Astrocyte (in vitro differentiated cells and primary cell): ENCODE data around the gene TMEM222. TPM values are rescaled to one million over a fixed set of nuclear protein-coding genes. Genes with fewer than 3 reads are reported as not detected.

ENCODE experiments used
- DNase-seq: peaks from one replicate; pipeline ENCODE4 v3.0.0-alpha.2; 2010; ENCODE audit warnings: low read depth
- FAIRE-seq: peaks from 2 replicates; lab custom pipeline; 2011; peaks lifted over from hg19 to GRCh38; lab: Jason Lieb, UNC
- H2AFZ ChIP-seq: 2 replicates; pipeline ENCODE4 v1.6.0; 2012; ENCODE audit warnings: low read depth, low read length, inconsistent platforms
- H3K27ac ChIP-seq: 2 replicates; pipeline ENCODE4 v1.5.1; 2011; ENCODE audit warnings: low read depth, low read length, inconsistent platforms
- H3K27me3 ChIP-seq: 2 replicates; pipeline ENCODE4 v1.6.0; 2011; ENCODE audit warnings: low read length, inconsistent platforms; ENCODE audit not compliant: insufficient read depth
- H3K36me3 ChIP-seq: 2 replicates; pipeline ENCODE4 v1.5.1; 2011; ENCODE audit warnings: low read length, inconsistent platforms; ENCODE audit not compliant: insufficient read depth
- H3K4me1 ChIP-seq: 2 replicates; pipeline ENCODE4 v1.5.1; 2011; ENCODE audit warnings: low read length, inconsistent platforms; ENCODE audit not compliant: insufficient read depth
- H3K4me2 ChIP-seq: 2 replicates; pipeline ENCODE4 v1.6.0; 2012; ENCODE audit warnings: low read length, inconsistent platforms
- H3K4me3 ChIP-seq: 2 replicates; pipeline ENCODE4 v1.5.1; 2011; ENCODE audit warnings: low read depth, mild to moderate bottlenecking, low read length, inconsistent platforms; ENCODE audit not compliant: insufficient read depth
- H3K79me2 ChIP-seq: 2 replicates; pipeline ENCODE4 v1.6.0; 2012; ENCODE audit warnings: mild to moderate bottlenecking, low read length, inconsistent platforms; ENCODE audit not compliant: insufficient read depth
- H3K9ac ChIP-seq: 2 replicates; pipeline ENCODE4 v1.6.0; 2012; ENCODE audit warnings: mild to moderate bottlenecking, low read length, inconsistent platforms
- H3K9me3 ChIP-seq: 2 replicates; pipeline ENCODE4 v1.5.1; 2012; ENCODE audit warnings: low read depth, mild to moderate bottlenecking, low read length, inconsistent platforms; ENCODE audit not compliant: insufficient read depth
- H4K20me1 ChIP-seq: 2 replicates; pipeline ENCODE4 v1.6.0; 2012; ENCODE audit warnings: low read length, inconsistent platforms; ENCODE audit not compliant: insufficient read depth
- H3K27ac Mint-ChIP-seq: one replicate; pipeline ENCODE4 v1.8.0; 2021; ENCODE audit warnings: mild to moderate bottlenecking, mixed read lengths; ENCODE audit not compliant: unreplicated experiment
- H3K27me3 Mint-ChIP-seq: one replicate; pipeline ENCODE4 v1.8.0; 2021; ENCODE audit warnings: low read depth, mixed read lengths; ENCODE audit not compliant: unreplicated experiment
- H3K36me3 Mint-ChIP-seq: one replicate; pipeline ENCODE4 v1.8.0; 2021; ENCODE audit warnings: low read depth, mixed read lengths; ENCODE audit not compliant: unreplicated experiment
- H3K4me1 Mint-ChIP-seq: one replicate; pipeline ENCODE4 v1.8.0; 2021; ENCODE audit warnings: low read depth, mixed read lengths; ENCODE audit not compliant: unreplicated experiment
- H3K4me3 Mint-ChIP-seq: one replicate; pipeline ENCODE4 v1.8.0; 2021; ENCODE audit warnings: mild to moderate bottlenecking, moderate library complexity, mixed read lengths; ENCODE audit not compliant: unreplicated experiment
- H3K9me3 Mint-ChIP-seq: one replicate; pipeline ENCODE4 v1.8.0; 2021; ENCODE audit warnings: mild to moderate bottlenecking, mixed read lengths; ENCODE audit not compliant: unreplicated experiment
- CTCF ChIP-seq: IDR thresholded peaks from 2 replicates; pipeline ENCODE4 v1.5.1; 2011; ENCODE audit warnings: low read depth, mild to moderate bottlenecking, inconsistent platforms, low read length, moderate library complexity; ENCODE audit not compliant: insufficient read depth
- EZH2 ChIP-seq: IDR thresholded peaks from 2 replicates; pipeline ENCODE4 v1.6.1; 2012; ENCODE audit warnings: mild to moderate bottlenecking, low read length, inconsistent platforms; ENCODE audit not compliant: insufficient read depth
- total RNA-seq: library from RNA; stranded (reverse); gene quantifications from 2 replicates; pipeline ENCODE4 v1.2.1, GENCODE V29; 2021

TMEM222 gene
- total RNA-seq, 1 donor from 2014 or later = 46.0 TPM

GRCh38 chr1:27293915-27294314, 28.0 kb upstream of the TMEM222 start:
- Histone ChIP-seq H3K9ac (no peak overlapping the region), H3K36me3 (no peaks in the 10 kb centered on the region), H3K27me3 (no peaks in the 10 kb centered on the region), H3K79me2 (no peaks in the 10 kb centered on the region), H2AFZ (no peak overlapping the region), H3K4me2 (no peak overlapping the region), H4K20me1 (no peaks in the 10 kb centered on the region), H3K4me1 (peaks cover 5% of the 10 kb centered on the region), H3K27ac (no peak overlapping the region), H3K9me3 (no peaks in the 10 kb centered on the region), H3K4me3 (no peak overlapping the region)
- Mint-ChIP-seq H3K27ac (no peak overlapping the region), H3K36me3 (peaks cover 9% of the 10 kb centered on the region), H3K4me3 (no peak overlapping the region), H3K9me3 (no peaks in the 10 kb centered on the region), H3K4me1 (peaks cover 14% of the 10 kb centered on the region), H3K27me3 (peaks cover 2% of the 10 kb centered on the region)
- no peak for FAIRE-seq
- DNase-seq = no peak
- no peak for TF ChIP-seq EZH2
- TF ChIP-seq CTCF = no peak

GRCh38 chr1:27296773-27297291, 25.1 kb upstream of the TMEM222 start:
- Histone ChIP-seq H3K4me1 (peaks cover 34% of the 10 kb centered on the region), H3K36me3 (no peaks in the 10 kb centered on the region), H3K27me3 (no peaks in the 10 kb centered on the region), H3K9ac (no peak overlapping the region), H3K4me2 (no peak overlapping the region), H4K20me1 (no peaks in the 10 kb centered on the region), H2AFZ (no peak overlapping the region), H3K27ac (no peak overlapping the region), H3K9me3 (no peaks in the 10 kb centered on the region), H3K4me3 (no peak overlapping the region), H3K79me2 (no peaks in the 10 kb centered on the region)
- H3K27ac Mint-ChIP-seq = no peak overlapping the region
- no peak for FAIRE-seq
- peak; percentile 12 for DNase-seq
- H3K9me3 Mint-ChIP-seq = no peaks in the 10 kb centered on the region
- H3K4me3 Mint-ChIP-seq = no peak overlapping the region
- H3K36me3 Mint-ChIP-seq = peaks cover 4% of the 10 kb centered on the region
- peaks cover 2% of the 10 kb centered on the region for H3K27me3 Mint-ChIP-seq
- peaks cover 41% of the 10 kb centered on the region for H3K4me1 Mint-ChIP-seq
- TF ChIP-seq EZH2 (no peak), CTCF (peak; percentile 47)

GRCh38 chr1:27297903-27298302, 24.1 kb upstream of the TMEM222 start:
- Mint-ChIP-seq H3K4me1 (peaks cover 42% of the 10 kb centered on the region), H3K4me3 (no peak overlapping the region), H3K36me3 (peaks cover 5% of the 10 kb centered on the region), H3K27me3 (peaks cover 2% of the 10 kb centered on the region), H3K9me3 (no peaks in the 10 kb centered on the region), H3K27ac (peak overlapping the region; percentile 88)
- H3K79me2 ChIP-seq = no peaks in the 10 kb centered on the region
- H3K36me3 ChIP-seq = no peaks in the 10 kb centered on the region
- FAIRE-seq = no peak
- no peak for DNase-seq
- H3K9me3 ChIP-seq = no peaks in the 10 kb centered on the region
- H3K9ac ChIP-seq = no peak overlapping the region
- no peak overlapping the region for H3K4me2 ChIP-seq
- no peak overlapping the region for H3K4me3 ChIP-seq
- H2AFZ ChIP-seq = no peak overlapping the region
- no peaks in the 10 kb centered on the region for H3K27me3 ChIP-seq
- H3K27ac ChIP-seq = no peak overlapping the region
- TF ChIP-seq EZH2 (no peak), CTCF (no peak)
- H3K4me1 ChIP-seq = peaks cover 34% of the 10 kb centered on the region
- no peaks in the 10 kb centered on the region for H4K20me1 ChIP-seq
